Epithelial cell of proximal tubule (primary cell): ENCODE data around the gene MAGED4. TPM values are rescaled to one million over a fixed set of nuclear protein-coding genes. Genes with fewer than 3 reads are reported as not detected.

Source experiments
- DNase-seq: peaks from one replicate; pipeline ENCODE4 v3.0.0-alpha.2; 2011; ENCODE audit warnings: low read depth
- H3K4me3 ChIP-seq: 2 replicates; pipeline ENCODE4 v1.5.1; 2011; ENCODE audit warnings: low read depth, mild to moderate bottlenecking, low read length
- total RNA-seq: library from RNA; depleted of rRNA; stranded (reverse); fragments of >200 nt; gene quantifications from 2 replicates; pipeline ENCODE4 v1.2.3, GENCODE V29; 2015
- TF ChIP-seq, protein P1 (sequence below): conservative IDR thresholded peaks from 2 replicates; pipeline ENCODE4 v1.5.1; 2012; ENCODE audit warnings: low read depth, mild to moderate bottlenecking, low read length

Gene MAGED4
- total RNA-seq, 1 donor from 2014 or later = 76.4 TPM

GRCh38 chrX:52213276-52213675, 28.6 kb downstream of the MAGED4 start:
- no peak for DNase-seq
- H3K4me3 ChIP-seq = no peak overlapping the region
- TF ChIP-seq, protein P1, sequence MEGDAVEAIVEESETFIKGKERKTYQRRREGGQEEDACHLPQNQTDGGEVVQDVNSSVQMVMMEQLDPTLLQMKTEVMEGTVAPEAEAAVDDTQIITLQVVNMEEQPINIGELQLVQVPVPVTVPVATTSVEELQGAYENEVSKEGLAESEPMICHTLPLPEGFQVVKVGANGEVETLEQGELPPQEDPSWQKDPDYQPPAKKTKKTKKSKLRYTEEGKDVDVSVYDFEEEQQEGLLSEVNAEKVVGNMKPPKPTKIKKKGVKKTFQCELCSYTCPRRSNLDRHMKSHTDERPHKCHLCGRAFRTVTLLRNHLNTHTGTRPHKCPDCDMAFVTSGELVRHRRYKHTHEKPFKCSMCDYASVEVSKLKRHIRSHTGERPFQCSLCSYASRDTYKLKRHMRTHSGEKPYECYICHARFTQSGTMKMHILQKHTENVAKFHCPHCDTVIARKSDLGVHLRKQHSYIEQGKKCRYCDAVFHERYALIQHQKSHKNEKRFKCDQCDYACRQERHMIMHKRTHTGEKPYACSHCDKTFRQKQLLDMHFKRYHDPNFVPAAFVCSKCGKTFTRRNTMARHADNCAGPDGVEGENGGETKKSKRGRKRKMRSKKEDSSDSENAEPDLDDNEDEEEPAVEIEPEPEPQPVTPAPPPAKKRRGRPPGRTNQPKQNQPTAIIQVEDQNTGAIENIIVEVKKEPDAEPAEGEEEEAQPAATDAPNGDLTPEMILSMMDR = no peak

DNA sequence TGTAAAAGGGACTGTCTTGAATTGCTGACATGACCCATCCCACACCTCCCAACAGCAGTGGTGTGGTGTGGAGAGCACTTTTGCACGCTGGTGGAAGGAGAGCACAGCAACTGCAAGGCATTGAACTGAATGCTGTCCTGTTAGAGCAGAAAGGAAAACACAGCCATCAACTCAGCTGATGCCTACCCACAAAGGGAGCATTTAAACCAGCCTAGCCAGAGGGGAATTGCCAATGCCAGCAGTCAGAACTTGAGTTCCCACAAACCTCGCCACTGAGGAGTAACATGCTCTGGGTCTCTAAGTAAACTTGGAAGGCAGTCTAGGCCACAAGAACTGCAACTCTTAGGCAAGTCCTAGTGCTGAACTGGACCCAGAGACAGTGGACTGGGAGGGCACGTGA, 31.9 kb downstream of the MAGED4 start:
- TF ChIP-seq, protein P1 = no peak
- H3K4me3 ChIP-seq = no peak overlapping the region
- no peak for DNase-seq

DNA sequence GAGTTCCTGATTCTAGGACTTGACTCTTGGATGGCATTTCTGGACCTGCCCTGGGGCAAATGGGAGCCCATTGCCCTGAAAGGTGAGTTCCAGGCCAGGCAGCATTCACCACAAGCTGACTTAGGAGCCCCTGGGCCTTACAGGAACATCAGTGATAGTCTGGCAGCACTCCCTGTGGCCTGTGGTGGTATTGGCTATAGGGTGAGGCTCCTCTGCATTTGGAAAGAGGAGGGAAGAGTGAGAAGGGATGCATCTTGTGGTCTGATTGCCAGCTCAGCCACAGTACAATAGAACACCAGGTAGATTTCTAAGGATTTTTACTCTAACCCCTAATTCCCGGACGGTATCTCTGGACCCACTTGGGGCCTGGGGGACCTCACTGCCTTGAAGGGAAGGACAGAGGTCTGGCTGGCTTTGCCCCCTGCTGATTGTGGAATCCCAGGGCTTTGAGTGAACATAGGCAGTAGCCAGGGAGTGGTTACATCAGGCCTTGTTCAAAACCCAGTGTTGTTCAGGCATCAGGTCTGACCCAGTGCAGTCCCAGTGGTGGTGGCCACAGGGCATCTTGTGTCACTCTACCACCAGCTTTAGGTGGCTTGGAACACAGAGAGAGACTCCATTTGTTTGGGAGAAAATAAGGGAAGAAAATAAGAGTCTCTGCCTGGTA, 32.9 kb downstream of the MAGED4 start:
- TF ChIP-seq, protein P1 = no peak
- no peak for DNase-seq
- H3K4me3 ChIP-seq = no peak overlapping the region

DNA sequence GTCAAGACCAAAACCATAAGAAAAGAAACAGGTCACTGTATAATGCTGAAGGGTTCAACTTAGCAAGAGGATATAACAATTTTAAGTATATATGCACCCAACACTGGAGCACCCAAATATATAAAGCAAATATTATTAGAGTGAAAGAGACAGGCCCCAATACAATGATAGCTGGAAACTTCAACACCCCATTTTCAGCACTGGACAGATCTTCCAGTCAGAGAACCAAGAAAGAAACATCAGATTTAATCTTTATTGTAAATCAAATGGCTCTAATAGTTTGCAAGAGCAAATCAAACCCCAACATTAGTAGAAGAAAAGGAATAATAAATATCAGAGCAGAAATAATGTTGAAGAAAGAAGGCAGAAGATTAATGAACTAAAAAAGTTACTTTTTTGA, 36.2 kb downstream of the MAGED4 start:
- H3K4me3 ChIP-seq = no peak overlapping the region
- no peak for DNase-seq
- TF ChIP-seq, protein P1 = no peak

Other genes starting within 250 kb of the MAGED4 start
- 7.2 and 29.2 TPM in 2 replicates for gene MAGED4B, start 115.7 kb upstream of the MAGED4 start, total RNA-seq
- not detected in 2 replicates for gene XAGE2, start 184.1 kb downstream of the MAGED4 start, total RNA-seq